GM12873 (cell line): ENCODE measurements around the gene PRKN.

ENCODE experiments used
- CTCF ChIP-seq: IDR thresholded peaks from 2 replicates; pipeline ENCODE4 v1.5.1; 2012; ENCODE audit warnings: low read depth, mild to moderate bottlenecking, moderate library complexity, low read length, control low read depth; ENCODE audit not compliant: insufficient read depth; ENCODE audit errors: missing control alignments

The PRKN gene

GRCh38 chr6:161299726-161300125 lies 1427.8 kb downstream of the PRKN start:
- no peak for TF ChIP-seq CTCF
